ENCODE measurements around the gene ADORA3.

The ADORA3 gene

DNA sequence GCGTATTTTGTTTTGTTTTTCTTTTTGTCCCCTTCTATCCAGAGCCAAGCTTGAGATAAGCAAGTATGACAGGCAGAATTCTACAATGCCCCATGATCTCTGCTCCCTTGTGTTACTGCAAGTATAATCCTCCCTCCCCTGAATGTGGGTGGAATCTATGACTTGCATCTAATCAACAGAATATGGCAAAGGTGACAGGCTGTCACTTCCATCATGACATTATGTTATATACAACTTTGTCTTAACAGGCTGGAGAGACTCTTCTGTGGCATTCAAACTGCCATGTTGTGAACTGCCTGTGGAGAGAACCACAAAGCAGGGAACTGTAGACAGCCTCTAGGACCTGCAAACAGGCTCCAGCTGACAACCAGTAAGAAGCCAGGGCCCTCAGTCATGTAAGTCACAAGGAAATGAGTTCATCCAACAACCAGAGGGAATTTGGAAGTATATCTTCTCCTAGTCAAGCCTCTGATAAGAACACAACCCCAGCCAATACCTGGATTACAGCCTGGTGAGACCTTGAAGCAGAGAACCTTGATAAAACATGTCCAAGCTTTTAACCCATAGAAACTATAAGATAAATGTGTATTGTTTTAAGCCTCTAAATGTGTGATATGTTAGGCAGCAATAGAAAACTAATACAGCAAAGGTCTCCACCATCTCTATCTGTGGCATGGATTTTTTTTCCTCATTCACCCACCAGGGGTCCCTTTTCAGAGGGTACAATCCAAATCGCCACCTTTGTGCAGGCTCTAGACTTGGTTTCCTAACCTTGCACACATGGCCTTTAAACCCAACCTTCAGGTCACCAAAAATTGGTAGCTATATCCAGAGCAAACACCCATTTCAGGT, 35.3 kb downstream of the ADORA3 start:
- DNase-seq (ENCODE audit: low read depth in 1 of 2, low spot score in 1 of 2), result no peak
- TF ChIP-seq SPI1 (IDR thresholded peaks at IDR 0.05; ENCODE audit: borderline replicate concordance, low read depth), result no peak
- TF ChIP-seq POLR2AphosphoS5 (IDR thresholded peaks at IDR 0.05; ENCODE audit: low read depth), result no peak
- TF ChIP-seq CTCF (IDR thresholded peaks at IDR 0.05; ENCODE audit: insufficient read depth, low read length), result no peak
- TF ChIP-seq, protein P1, sequence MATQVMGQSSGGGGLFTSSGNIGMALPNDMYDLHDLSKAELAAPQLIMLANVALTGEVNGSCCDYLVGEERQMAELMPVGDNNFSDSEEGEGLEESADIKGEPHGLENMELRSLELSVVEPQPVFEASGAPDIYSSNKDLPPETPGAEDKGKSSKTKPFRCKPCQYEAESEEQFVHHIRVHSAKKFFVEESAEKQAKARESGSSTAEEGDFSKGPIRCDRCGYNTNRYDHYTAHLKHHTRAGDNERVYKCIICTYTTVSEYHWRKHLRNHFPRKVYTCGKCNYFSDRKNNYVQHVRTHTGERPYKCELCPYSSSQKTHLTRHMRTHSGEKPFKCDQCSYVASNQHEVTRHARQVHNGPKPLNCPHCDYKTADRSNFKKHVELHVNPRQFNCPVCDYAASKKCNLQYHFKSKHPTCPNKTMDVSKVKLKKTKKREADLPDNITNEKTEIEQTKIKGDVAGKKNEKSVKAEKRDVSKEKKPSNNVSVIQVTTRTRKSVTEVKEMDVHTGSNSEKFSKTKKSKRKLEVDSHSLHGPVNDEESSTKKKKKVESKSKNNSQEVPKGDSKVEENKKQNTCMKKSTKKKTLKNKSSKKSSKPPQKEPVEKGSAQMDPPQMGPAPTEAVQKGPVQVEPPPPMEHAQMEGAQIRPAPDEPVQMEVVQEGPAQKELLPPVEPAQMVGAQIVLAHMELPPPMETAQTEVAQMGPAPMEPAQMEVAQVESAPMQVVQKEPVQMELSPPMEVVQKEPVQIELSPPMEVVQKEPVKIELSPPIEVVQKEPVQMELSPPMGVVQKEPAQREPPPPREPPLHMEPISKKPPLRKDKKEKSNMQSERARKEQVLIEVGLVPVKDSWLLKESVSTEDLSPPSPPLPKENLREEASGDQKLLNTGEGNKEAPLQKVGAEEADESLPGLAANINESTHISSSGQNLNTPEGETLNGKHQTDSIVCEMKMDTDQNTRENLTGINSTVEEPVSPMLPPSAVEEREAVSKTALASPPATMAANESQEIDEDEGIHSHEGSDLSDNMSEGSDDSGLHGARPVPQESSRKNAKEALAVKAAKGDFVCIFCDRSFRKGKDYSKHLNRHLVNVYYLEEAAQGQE (IDR thresholded peaks at IDR 0.05; ENCODE audit: insufficient replicate concordance, low read depth), result no peak
- TF ChIP-seq GABPA (IDR thresholded peaks at IDR 0.05; ENCODE audit: low read depth), result no peak
- Histone ChIP-seq H3K27me3 (ENCODE audit: insufficient read depth, poor library complexity, severe bottlenecking) (no peaks in the 10 kb centered on the region), H3K4me3 (replicated peaks; ENCODE audit: insufficient read depth, low read length) (no peak overlapping the region), H3K27ac (replicated peaks) (no peak overlapping the region)

GRCh38 chr1:111466480-111466879, 37.0 kb downstream of the ADORA3 start:
- H3K4me3 ChIP-seq (replicated peaks; ENCODE audit: insufficient read depth, low read length), result no peak overlapping the region

DNA sequence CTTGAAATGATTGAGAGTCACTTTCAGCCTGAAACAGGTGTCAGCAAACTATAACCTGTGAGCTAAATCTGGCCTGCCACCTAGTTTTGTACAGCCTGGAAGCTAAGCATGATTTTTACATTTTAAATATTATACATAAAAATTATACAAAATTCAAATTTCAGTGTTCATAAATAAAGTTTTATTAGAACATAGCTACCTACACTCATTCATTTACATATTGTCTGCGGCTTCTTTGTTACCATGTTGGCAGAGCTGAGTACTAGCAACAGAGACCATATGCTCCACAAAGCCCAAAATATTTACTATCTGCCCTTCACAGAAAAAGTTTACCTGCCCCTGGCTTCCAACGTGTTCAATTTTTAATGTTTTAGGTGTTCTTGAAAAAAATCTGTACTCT, 37.7 kb downstream of the ADORA3 start:
- TF ChIP-seq, protein P1 (IDR thresholded peaks at IDR 0.05; ENCODE audit: insufficient replicate concordance, low read depth), result no peak
- TF ChIP-seq POLR2AphosphoS5 (IDR thresholded peaks at IDR 0.05; ENCODE audit: low read depth), result no peak
- no peak for TF ChIP-seq GABPA (IDR thresholded peaks at IDR 0.05; ENCODE audit: low read depth)
- TF ChIP-seq SPI1 (IDR thresholded peaks at IDR 0.05; ENCODE audit: borderline replicate concordance, low read depth), result no peak
- no peak for TF ChIP-seq CTCF (IDR thresholded peaks at IDR 0.05; ENCODE audit: insufficient read depth, low read length)
- H3K27me3 ChIP-seq (ENCODE audit: insufficient read depth, poor library complexity, severe bottlenecking), result no peaks in the 10 kb centered on the region

More at GRCh38 chr1:111466480-111466879, 37.0 kb downstream of the ADORA3 start:
- H3K27ac ChIP-seq (replicated peaks), result no peak overlapping the region
- no peak for DNase-seq (ENCODE audit: low read depth in 1 of 2, low spot score in 1 of 2)
- TF ChIP-seq CTCF (IDR thresholded peaks at IDR 0.05; ENCODE audit: insufficient read depth, low read length) (no peak), GABPA (IDR thresholded peaks at IDR 0.05; ENCODE audit: low read depth) (no peak), POLR2AphosphoS5 (IDR thresholded peaks at IDR 0.05; ENCODE audit: low read depth) (no peak), SPI1 (IDR thresholded peaks at IDR 0.05; ENCODE audit: borderline replicate concordance, low read depth) (no peak)
- TF ChIP-seq, protein P1 (IDR thresholded peaks at IDR 0.05; ENCODE audit: insufficient replicate concordance, low read depth), result no peak
- H3K27me3 ChIP-seq (ENCODE audit: insufficient read depth, poor library complexity, severe bottlenecking), result no peaks in the 10 kb centered on the region

More for the DNA sequence above, 37.7 kb downstream of the ADORA3 start:
- Histone ChIP-seq H3K4me3 (replicated peaks; ENCODE audit: insufficient read depth, low read length) (no peak overlapping the region), H3K27ac (replicated peaks) (no peak overlapping the region)
- DNase-seq (ENCODE audit: low read depth in 1 of 2, low spot score in 1 of 2), result no peak

Measured in HL-60 (cell line).